HG03066 (cell line): ENCODE data around the gene TRIM37.
"Not testable (repeated sequence)": the region's sequence is repeated elsewhere in the genome, so short reads cannot be mapped to it uniquely, and the experiment has no call there.

Source experiments
- ATAC-seq: cut with Tn5 transposase; IDR thresholded peaks from one replicate; pipeline ENCODE4 v1.9.1; 2021; ENCODE audit warnings: low read depth; ENCODE audit not compliant: unreplicated experiment

The TRIM37 gene, protein sequence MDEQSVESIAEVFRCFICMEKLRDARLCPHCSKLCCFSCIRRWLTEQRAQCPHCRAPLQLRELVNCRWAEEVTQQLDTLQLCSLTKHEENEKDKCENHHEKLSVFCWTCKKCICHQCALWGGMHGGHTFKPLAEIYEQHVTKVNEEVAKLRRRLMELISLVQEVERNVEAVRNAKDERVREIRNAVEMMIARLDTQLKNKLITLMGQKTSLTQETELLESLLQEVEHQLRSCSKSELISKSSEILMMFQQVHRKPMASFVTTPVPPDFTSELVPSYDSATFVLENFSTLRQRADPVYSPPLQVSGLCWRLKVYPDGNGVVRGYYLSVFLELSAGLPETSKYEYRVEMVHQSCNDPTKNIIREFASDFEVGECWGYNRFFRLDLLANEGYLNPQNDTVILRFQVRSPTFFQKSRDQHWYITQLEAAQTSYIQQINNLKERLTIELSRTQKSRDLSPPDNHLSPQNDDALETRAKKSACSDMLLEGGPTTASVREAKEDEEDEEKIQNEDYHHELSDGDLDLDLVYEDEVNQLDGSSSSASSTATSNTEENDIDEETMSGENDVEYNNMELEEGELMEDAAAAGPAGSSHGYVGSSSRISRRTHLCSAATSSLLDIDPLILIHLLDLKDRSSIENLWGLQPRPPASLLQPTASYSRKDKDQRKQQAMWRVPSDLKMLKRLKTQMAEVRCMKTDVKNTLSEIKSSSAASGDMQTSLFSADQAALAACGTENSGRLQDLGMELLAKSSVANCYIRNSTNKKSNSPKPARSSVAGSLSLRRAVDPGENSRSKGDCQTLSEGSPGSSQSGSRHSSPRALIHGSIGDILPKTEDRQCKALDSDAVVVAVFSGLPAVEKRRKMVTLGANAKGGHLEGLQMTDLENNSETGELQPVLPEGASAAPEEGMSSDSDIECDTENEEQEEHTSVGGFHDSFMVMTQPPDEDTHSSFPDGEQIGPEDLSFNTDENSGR

GRCh38 chr17:59106463-59107305 is at the start of gene TRIM37:
Gene TRIM37, minus strand, starts transcription at chr17:59106880. Its CDS starts 419 bp downstream, at chr17:59106461.
- peak; percentile 90 for ATAC-seq

DNA sequence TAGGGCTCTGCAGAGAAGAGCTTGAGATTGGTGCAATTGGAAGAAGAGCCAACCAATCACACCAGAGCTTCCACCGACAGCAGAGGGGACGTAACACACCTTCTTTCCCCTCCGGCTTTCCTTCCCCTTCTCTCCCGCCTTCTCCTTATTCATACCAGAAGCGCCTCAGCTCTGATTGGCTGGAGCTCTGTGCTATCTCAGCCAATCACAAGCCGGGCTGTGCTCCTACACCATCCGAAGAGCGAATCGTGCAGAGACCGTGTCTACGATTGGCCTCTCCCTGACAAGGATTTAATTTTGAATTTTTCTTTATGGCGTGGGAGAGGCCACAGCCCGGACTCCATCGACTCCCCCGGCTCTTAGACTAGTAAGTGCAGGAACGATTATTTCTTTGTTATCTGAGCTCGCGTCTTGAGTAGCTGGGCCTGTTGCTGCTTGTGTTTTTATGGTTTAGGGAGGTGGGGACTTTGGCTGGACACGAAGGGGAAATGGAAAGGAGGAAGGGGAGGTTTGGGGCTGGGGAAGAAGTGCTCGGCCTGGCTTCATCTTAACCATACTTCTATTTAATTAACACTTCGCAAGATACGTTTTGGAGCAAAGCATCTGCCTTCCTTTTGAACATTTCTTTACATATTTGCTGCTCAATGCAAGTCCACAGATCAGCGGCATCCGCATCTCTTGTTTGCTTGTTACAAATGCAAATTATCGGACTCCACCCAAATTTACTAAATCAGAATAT is 48.9 kb upstream of the TRIM37 start, which contains the start of gene PRR11:
Gene PRR11 (plus strand): TSS at position 308 of the 739 bp plus-strand sequence. CDS start 14,007 bp downstream, outside the sequence.
- ATAC-seq, result peak; percentile 86

- ATAC-seq, result peak; percentile 79
Measured at GRCh38 chr17:59154721-59155438, 48.2 kb upstream of the TRIM37 start, which contains the start of gene SKA2. Gene SKA2, minus strand, starts transcription at chr17:59155186. Its CDS starts 23 bp downstream, at chr17:59155163.

GRCh38 chr17:59154292-59154720 is 47.6 kb upstream of the TRIM37 start:
- no peak for ATAC-seq

- no peak for ATAC-seq
Measured at GRCh38 chr17:59152925-59153324, 46.2 kb upstream of the TRIM37 start.

- ATAC-seq, result no peak
Measured at GRCh38 chr17:59151591-59151990, 44.9 kb upstream of the TRIM37 start.

- no peak for ATAC-seq
Measured at GRCh38 chr17:59151006-59151405, 44.3 kb upstream of the TRIM37 start.

DNA sequence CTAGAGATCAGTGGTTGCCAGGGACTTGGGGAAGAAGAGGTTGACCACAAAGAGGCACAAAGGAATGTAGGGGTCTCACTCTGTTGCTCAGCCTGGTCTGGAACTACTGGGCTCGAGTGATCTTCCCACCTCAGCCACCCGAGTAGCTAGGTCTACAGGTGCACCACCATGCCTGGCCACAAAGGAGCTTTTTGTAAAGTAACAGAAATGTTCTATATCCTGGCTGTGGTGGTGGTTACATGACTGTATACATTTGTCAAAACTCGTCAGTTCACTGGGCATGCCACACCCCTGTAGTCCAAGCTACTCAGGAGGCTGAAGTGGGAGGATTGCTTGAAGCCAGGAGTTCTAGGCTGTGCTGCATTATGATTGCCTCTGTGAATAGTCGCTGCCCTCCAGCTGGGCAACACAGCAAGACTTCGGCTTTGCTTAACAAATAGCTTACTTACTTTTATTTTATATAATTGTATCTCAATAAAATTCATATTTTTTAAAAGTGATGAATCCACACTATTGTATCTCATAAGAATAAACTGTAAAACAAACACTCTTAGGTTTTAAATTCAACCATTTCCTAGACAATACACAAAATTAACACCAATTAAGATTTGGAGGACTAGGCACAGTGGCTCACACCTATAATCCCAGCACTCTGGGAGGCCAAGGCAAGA is 43.3 kb upstream of the TRIM37 start:
- ATAC-seq, result no peak

DNA sequence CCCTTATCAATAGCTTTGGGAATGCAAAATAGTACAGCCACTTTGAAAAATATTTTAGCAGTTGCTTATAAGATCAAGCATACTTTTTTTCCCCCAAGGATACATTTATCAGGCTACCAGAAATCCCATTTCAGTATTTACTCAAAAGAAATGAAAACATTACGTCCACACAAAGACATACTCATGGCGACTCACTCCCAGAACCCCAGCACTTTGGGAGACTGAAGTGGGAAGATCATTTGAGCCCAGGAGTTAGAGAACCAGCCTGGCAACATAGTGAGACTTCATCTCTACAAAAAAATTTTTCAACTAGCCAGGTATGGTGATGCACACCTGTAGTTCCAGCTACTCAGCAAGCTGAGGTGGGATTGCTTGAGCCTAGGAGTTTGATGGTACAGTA is 42.4 kb upstream of the TRIM37 start:
- no peak for ATAC-seq

DNA sequence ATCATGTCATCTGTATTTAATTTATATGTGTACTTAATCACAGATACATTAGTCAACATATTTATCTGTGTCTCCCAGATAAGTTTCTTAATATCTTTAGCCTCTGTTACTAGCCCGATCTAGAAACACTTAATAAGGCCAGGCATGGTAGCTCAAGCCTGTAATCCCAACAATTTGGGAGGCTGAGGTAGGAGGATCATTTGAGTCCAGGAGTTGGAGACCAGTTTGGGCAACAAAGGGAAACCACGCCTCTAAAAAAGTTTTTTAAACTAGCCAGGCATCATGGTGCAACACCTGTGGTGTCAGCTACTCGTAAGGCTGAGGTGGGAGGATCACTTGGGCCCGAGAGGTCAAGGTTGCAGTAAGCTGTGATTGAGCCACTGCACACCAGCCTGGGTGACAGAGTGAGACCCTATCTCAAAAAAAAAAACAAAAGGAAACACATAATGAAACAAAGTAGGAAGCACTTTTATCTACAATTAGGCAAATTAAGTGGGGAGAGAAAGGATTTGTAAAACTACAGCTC is 39.0 kb upstream of the TRIM37 start:
- ATAC-seq, result no peak

DNA sequence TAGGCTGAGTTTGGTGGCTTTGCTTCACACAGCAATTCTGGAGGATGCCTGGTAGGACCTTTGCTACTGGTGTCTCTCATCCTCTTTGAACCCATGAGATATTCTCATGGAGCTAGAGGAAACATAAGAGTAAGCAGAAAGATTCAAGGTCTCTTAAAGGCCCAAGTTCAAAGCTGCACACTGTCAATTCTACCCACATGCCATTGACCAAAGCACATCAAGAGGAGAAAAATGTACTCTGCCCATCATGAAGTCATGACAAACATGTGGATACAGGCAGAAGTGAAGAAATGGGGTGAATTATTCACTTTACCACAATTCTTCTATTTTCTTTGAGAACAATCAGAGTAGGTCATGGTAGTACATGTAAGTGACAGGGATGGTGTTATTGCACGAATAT is 35.2 kb upstream of the TRIM37 start:
- no peak for ATAC-seq

DNA sequence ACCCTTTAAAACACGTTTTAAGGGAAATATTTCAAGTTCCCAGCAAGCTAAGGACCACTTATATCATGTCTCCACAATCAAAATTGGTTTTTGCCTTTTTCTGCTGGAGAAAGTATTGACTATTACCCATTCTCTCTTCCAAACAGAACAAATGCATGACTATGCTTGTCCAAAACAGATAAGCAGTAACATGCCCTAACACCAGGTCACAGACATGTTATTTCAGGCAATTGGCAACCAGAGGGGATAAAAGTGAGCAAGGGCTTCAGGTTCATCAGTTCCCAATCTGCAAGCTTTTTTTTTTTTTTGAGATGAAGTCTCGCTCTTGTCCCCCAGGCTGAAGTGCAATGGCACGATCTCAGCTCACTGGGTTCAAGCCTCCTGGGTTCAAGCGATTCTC is 33.3 kb upstream of the TRIM37 start:
- ATAC-seq, result no peak

DNA sequence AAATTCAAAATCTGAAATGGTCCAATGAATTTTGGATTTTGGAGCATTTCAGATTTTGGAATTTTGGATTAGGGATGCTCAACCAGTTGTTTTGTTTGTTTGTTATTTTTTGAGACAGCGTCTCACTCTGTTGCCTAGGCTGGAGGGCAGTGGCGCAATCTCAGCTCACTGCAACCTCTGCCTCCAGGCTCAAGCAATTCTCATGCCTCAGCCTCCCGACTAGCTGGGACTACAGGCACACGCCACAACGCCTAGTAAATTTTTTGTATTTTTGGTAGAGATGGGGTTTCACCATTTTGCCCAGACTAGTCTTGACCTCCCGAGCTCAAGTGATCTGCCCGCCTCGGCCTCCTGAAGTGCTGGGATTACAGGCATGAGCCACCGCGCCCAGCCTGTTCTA is 31.7 kb upstream of the TRIM37 start:
- ATAC-seq, result not testable (repeated sequence)

DNA sequence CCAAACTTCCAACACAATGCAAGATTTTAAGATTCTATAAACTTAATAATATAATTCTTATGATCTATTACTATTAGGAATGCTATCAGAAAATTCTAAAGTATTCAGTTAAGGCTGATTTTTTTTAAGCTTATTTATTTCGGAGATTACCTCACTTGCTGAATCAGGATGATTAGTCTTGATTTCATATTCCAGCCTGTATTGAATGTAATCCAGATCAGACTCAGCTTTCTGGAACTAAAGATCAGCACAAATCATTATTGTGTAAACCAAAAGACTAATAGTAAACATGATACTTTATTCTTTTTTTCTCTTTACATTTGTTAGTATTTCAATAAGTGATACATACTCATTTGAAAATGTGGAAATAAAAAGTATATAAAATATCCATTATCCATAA is 24.5 kb upstream of the TRIM37 start:
- no peak for ATAC-seq

DNA sequence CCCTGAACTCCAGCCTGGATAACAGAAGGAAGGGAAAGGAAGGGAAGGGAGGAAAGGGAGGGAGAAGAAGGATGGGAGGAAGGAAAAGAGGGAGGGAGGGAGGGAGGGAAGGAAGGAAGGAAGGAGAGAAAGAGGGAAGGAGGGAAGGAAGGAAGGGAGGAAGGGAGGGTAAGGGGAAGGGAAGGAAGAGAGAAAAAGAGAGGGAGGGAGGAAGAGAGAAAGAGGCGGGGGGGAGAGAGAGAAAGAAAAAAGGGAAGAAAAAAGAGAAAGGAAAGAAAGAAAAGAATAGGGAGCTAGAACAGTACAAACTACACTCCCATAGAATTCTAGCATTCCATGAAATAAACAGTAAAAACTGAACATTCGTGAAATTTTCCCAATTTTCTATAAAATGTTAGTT is 23.1 kb upstream of the TRIM37 start:
- no peak for ATAC-seq

DNA sequence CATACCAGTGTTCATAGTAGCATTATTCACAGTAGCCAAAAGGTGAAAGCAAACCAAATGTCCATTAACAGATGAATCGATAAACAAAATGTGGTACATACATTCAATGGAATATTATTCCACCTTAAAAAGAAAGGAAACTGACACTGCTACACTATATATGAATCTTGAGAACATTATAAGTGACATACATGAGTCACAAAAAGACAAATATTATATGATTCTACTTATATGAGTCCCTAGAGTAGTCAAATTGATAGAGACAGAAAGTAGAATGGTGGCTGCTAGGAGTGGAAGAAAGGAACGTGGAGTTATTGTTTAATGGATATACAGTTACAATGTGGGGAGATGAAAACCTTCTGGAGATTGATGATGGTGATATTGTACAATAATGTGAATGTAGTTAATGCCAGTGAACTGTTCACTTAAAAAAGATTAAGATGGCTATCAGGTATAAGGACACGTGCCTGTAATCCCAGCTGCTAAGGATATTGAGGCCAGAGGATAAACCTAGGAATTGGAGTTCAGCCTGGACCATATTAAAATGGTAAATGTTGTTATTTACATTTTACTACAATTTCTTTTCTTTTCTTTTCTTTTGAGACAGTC is 20.2 kb upstream of the TRIM37 start:
- no peak for ATAC-seq

GRCh38 chr17:59124665-59125064 is 18.0 kb upstream of the TRIM37 start:
- no peak for ATAC-seq
